HCT116 (cell line): Measurements from ENCODE around the gene TIAM1. TPM values are rescaled to one million over a fixed set of nuclear protein-coding genes. Genes with fewer than 3 reads are reported as not detected.

Source experiments
- ATAC-seq: fragments of 200-7000 bp; cut with Tn5 transposase; 2 replicates; pipeline ENCODE4 v1.9.1; 2020; ENCODE audit warnings: mild to moderate bottlenecking, moderate library complexity
- BruUV-seq: library from RNA; stranded (reverse); fragments of 400-500 nt; replicated peaks from 2 replicates; lab custom pipeline; 2021; lab: Mats Ljungman, UMichigan
- CTCF ChIA-PET: fragments of 300-600 bp; sonication (Branson Sonifier 250); formaldehyde crosslinking; loops from one replicate; lab custom pipeline; 2021; ENCODE audit warnings: antibody characterized with exemption; lab: Charles Lee
- POLR2A ChIA-PET: fragments of 300-600, 350-600 bp; sonication (Branson Sonifier 250); formaldehyde crosslinking; loops from one replicate; lab custom pipeline; 2021; ENCODE audit warnings: antibody characterized with exemption; lab: Charles Lee
- RAD21 ChIA-PET, 2 experiments: fragments of 300-600 bp; sonication (Branson Sonifier 250); formaldehyde crosslinking; loops; one replicate each; lab custom pipeline; 2023; ENCODE audit warnings: low total read pairs in 2 of 2; ENCODE audit not compliant: uncharacterized antibody in 2 of 2, unreplicated experiment in 2 of 2, low non-redundant PET in 1 of 2; lab: Charles Lee
- DNase-seq: peaks from one replicate; pipeline ENCODE4 v3.0.0-alpha.2; 2010; ENCODE audit warnings: low read depth, low spot score
- H2AFZ ChIP-seq: fragments of 200-600 bp; shearing (Covaris generic), sonication (generic); 2 replicates; pipeline ENCODE4 v1.6.1; 2017; ENCODE audit warnings: low read depth, mixed run types, mixed read lengths, antibody characterized with exemption, low read length; ENCODE audit not compliant: poor library complexity, severe bottlenecking
- H3K27ac ChIP-seq: 2 replicates; pipeline ENCODE4 v1.5.1; 2012; ENCODE audit warnings: low read depth, low read length
- H3K27me3 ChIP-seq: fragments of 200-600 bp; sonication (generic); 2 replicates; pipeline ENCODE4 v1.6.1; 2016; ENCODE audit warnings: mixed run types, low read length, mixed read lengths; ENCODE audit not compliant: insufficient read depth
- H3K36me3 ChIP-seq, 2 experiments: fragments of 200-500 bp in 1 of 2; fragments of 200-600 bp in 1 of 2; sonication (Bioruptor generic) in 1 of 2; sonication (generic) in 1 of 2; 2 replicates each; pipeline versions ENCODE4 v1.5.1 to v1.6.1; 2014 to 2016; ENCODE audit warnings: low read length in 2 of 2, inconsistent platforms in 1 of 2, mixed read lengths in 1 of 2, mixed run types in 1 of 2; ENCODE audit not compliant: insufficient read depth in 2 of 2, control insufficient read depth in 1 of 2
- H3K4me1 ChIP-seq, 2 experiments: fragments of 200-600 bp in 1 of 2; sonication (generic) in 1 of 2; 2 replicates each; pipeline versions ENCODE4 v1.5.1 to v1.6.1; 2012 to 2017; ENCODE audit warnings: low read length in 2 of 2, inconsistent platforms in 1 of 2, mild to moderate bottlenecking in 1 of 2, mixed read lengths in 1 of 2, mixed run types in 1 of 2, moderate library complexity in 1 of 2; ENCODE audit not compliant: insufficient read depth in 2 of 2, control insufficient read depth in 1 of 2
- H3K4me2 ChIP-seq: fragments of 200-600 bp; sonication (generic); 2 replicates; pipeline ENCODE4 v1.6.1; 2017; ENCODE audit warnings: mixed run types, low read length, mixed read lengths
- H3K4me3 ChIP-seq, 2 experiments: fragments of 200-600 bp in 1 of 2; sonication (generic) in 1 of 2; replicated peaks in 1 of 2; 2 replicates each; pipeline ENCODE4 v1.5.1; 2011 to 2016; ENCODE audit warnings: low read length in 2 of 2, control low read depth in 1 of 2, low read depth in 1 of 2, mild to moderate bottlenecking in 1 of 2, mixed read lengths in 1 of 2, mixed run types in 1 of 2
- H3K79me2 ChIP-seq: fragments of 200-600 bp; sonication (generic); 2 replicates; pipeline ENCODE4 v1.6.1; 2017; ENCODE audit warnings: mild to moderate bottlenecking, mixed run types, low read length, moderate library complexity, mixed read lengths; ENCODE audit not compliant: insufficient read depth
- H3K9ac ChIP-seq: fragments of 200-600 bp; sonication (generic); 2 replicates; pipeline ENCODE4 v1.6.1; 2016; ENCODE audit warnings: low read length, mixed read lengths
- H3K9me2 ChIP-seq: fragments of 200-600 bp; sonication (generic), shearing (Covaris generic); 2 replicates; pipeline ENCODE4 v1.6.1; 2017; ENCODE audit warnings: mixed run types, mild to moderate bottlenecking, moderate library complexity; ENCODE audit not compliant: insufficient read depth
- H3K9me3 ChIP-seq, 2 experiments: fragments of 200-500 bp in 1 of 2; fragments of 200-600 bp in 1 of 2; sonication (Bioruptor generic) in 1 of 2; sonication (generic) in 1 of 2; 2 replicates each; pipeline ENCODE4 v1.6.1; 2014 to 2017; ENCODE audit warnings: low read length in 2 of 2, mixed read lengths in 2 of 2, inconsistent platforms in 1 of 2, low read depth in 1 of 2, mild to moderate bottlenecking in 1 of 2, mixed run types in 1 of 2, moderate library complexity in 1 of 2; ENCODE audit not compliant: control insufficient read depth in 1 of 2, insufficient read depth in 1 of 2
- H4K20me1 ChIP-seq: fragments of 200-600 bp; sonication (generic), shearing (Covaris generic); 2 replicates; pipeline ENCODE4 v1.6.1; 2017; ENCODE audit warnings: mixed run types, mild to moderate bottlenecking, moderate library complexity; ENCODE audit not compliant: insufficient read depth
- ATF3 ChIP-seq: IDR thresholded peaks from 2 replicates; pipeline ENCODE4 v1.6.1; 2012
- CBX3 ChIP-seq: IDR thresholded peaks from 2 replicates; pipeline ENCODE4 v1.6.1; 2012; ENCODE audit warnings: low read depth
- CEBPB ChIP-seq: IDR thresholded peaks from 2 replicates; pipeline ENCODE4 v1.6.1; 2012; ENCODE audit warnings: low read depth
- CTCF ChIP-seq, 3 experiments: fragments of 200-600 bp in 1 of 3; sonication (generic) in 1 of 3; IDR thresholded peaks in 2 of 3; conservative IDR thresholded peaks in 1 of 3; 2 replicates each; pipeline ENCODE4 v1.5.1; 2012 to 2017; ENCODE audit warnings: low read depth in 2 of 3, low read length in 2 of 3, antibody characterized with exemption in 1 of 3, borderline replicate concordance in 1 of 3, control low read depth in 1 of 3, mild to moderate bottlenecking in 1 of 3, mixed read lengths in 1 of 3, mixed run types in 1 of 3, moderate library complexity in 1 of 3; ENCODE audit not compliant: insufficient read depth in 1 of 3
- EGR1 ChIP-seq: IDR thresholded peaks from 2 replicates; pipeline ENCODE4 v1.6.1; 2012; ENCODE audit warnings: low read depth
- EZH2 ChIP-seq: fragments of 200-600 bp; sonication (generic); IDR thresholded peaks from 2 replicates; pipeline ENCODE4 v1.6.1; 2017; ENCODE audit warnings: antibody characterized with exemption, mixed run types
- EZH2phosphoT487 ChIP-seq: fragments of 200-600 bp; IDR thresholded peaks from 2 replicates; pipeline ENCODE4 v1.6.1; 2018; ENCODE audit warnings: antibody characterized with exemption, borderline replicate concordance
- JUND ChIP-seq: IDR thresholded peaks from 2 replicates; pipeline ENCODE4 v1.6.1; 2012
- MAX ChIP-seq: IDR thresholded peaks from 2 replicates; pipeline ENCODE4 v1.6.1; 2012
- POLR2AphosphoS5 ChIP-seq: IDR thresholded peaks from 2 replicates; pipeline ENCODE4 v1.6.1; 2011; ENCODE audit warnings: mild to moderate bottlenecking, low read depth, low read length, moderate library complexity
- RAD21 ChIP-seq: IDR thresholded peaks from 2 replicates; pipeline ENCODE4 v1.6.1; 2012; ENCODE audit warnings: low read depth, mild to moderate bottlenecking
- REST ChIP-seq: IDR thresholded peaks from 2 replicates; pipeline ENCODE4 v1.6.1; 2012; ENCODE audit warnings: low read depth
- SIN3A ChIP-seq: IDR thresholded peaks from 2 replicates; pipeline ENCODE4 v1.6.1; 2012; ENCODE audit warnings: low read depth
- SRF ChIP-seq: IDR thresholded peaks from 2 replicates; pipeline ENCODE4 v1.6.1; 2012; ENCODE audit warnings: low read depth
- TCF7L2 ChIP-seq: IDR thresholded peaks from 2 replicates; pipeline ENCODE4 v1.7.0; 2011; ENCODE audit warnings: borderline replicate concordance, inconsistent platforms; ENCODE audit not compliant: insufficient read depth, insufficient read length; ENCODE audit errors: extremely low read depth
- YY1 ChIP-seq: IDR thresholded peaks from 2 replicates; pipeline ENCODE4 v1.6.1; 2011; ENCODE audit warnings: low read length, low read depth, moderate library complexity, mild to moderate bottlenecking; ENCODE audit not compliant: insufficient replicate concordance; ENCODE audit errors: extremely low read depth
- ZBTB33 ChIP-seq: IDR thresholded peaks from 2 replicates; pipeline ENCODE4 v1.6.1; 2011; ENCODE audit warnings: mild to moderate bottlenecking, low read length, moderate library complexity; ENCODE audit not compliant: insufficient replicate concordance; ENCODE audit errors: extremely low read depth
- ZFX ChIP-seq: fragments of 450-650 bp; IDR thresholded peaks from 2 replicates; pipeline ENCODE4 v1.6.1; 2017
- ZNF274 ChIP-seq: fragments of 200-500 bp; sonication (Bioruptor generic); IDR thresholded peaks from 2 replicates; pipeline ENCODE4 v1.6.1; 2014; ENCODE audit warnings: mild to moderate bottlenecking, low read depth, low read length, inconsistent platforms
- intact Hi-C: fragments of 100-400 bp; cut with micrococcal nuclease; formaldehyde crosslinking; loops from 2 replicates; pipeline ENCODE4 v1.10.0; 2022
- total RNA-seq: library from RNA; stranded (reverse); gene quantifications from one replicate; pipeline ENCODE4 v1.2.1, GENCODE V29; 2021; ENCODE audit not compliant: unreplicated experiment

Gene TIAM1
- total RNA-seq, 1 experiment from 2014 or later, result 47.8 TPM

GRCh38 chr21:31330144-31330483 is 13.9 kb downstream of the TIAM1 start:
- Histone ChIP-seq H3K79me2 (no peaks in the 10 kb centered on the region), H3K4me1 (peaks cover 9 to 18% of the 10 kb centered on the region in 2 experiments), H3K9ac (no peak overlapping the region), H3K27ac (no peak overlapping the region), H3K27me3 (no peaks in the 10 kb centered on the region), H2AFZ (no peak overlapping the region), H3K4me2 (no peak overlapping the region), H3K9me2 (no peaks in the 10 kb centered on the region), H3K9me3 (no peaks in the 10 kb centered on the region), H3K4me3 (no peak overlapping the region), H4K20me1 (no peaks in the 10 kb centered on the region), H3K36me3 (no peaks in the 10 kb centered on the region)
- intact Hi-C loops, result no loop called here
- no peak for DNase-seq
- BruUV-seq, result no TSS peak
- ChIA-PET POLR2A (no interaction called here), RAD21 (no interaction called here), CTCF (no interaction called here)
- ATAC-seq, result no peak
- TF ChIP-seq CBX3, result no peak
- no peak for TF ChIP-seq SIN3A
- no peak for TF ChIP-seq EZH2phosphoT487
- no peak for TF ChIP-seq CEBPB
- no peak for TF ChIP-seq ATF3
- TF ChIP-seq JUND, result no peak
- no peak for TF ChIP-seq POLR2AphosphoS5
- no peak for TF ChIP-seq TCF7L2
- TF ChIP-seq ZBTB33, result no peak
- TF ChIP-seq ZFX, result no peak
- no peak for TF ChIP-seq EZH2
- no peak for TF ChIP-seq MAX
- TF ChIP-seq ZNF274, result no peak
- TF ChIP-seq SRF, result no peak
- no peak for TF ChIP-seq YY1
- no peak for TF ChIP-seq EGR1
- no peak for TF ChIP-seq REST
- TF ChIP-seq RAD21, result no peak
- TF ChIP-seq CTCF (IDR thresholded peaks at IDR 0.05 in 2 of 3, conservative IDR thresholded peaks at IDR 0.05 in 1 of 3; ENCODE audit: borderline replicate concordance in 1 of 3, insufficient read depth in 1 of 3, low read depth in 2 of 3, low read length in 2 of 3), result no peak
